NK-92 (cell line): ENCODE measurements around the gene ACAN.

Experiments used
- DNase-seq: peaks from one replicate; lab custom pipeline; 2025; ENCODE audit not compliant: unreplicated experiment; lab: John Stamatoyannopoulos, UW

ACAN gene

GRCh38 chr15:88841236-88841635 lies 38.0 kb downstream of the ACAN start:
- DNase-seq: no peak

- no peak for DNase-seq
Observed at GRCh38 chr15:88842156-88842555, 38.9 kb downstream of the ACAN start.

GRCh38 chr15:88843334-88843733 lies 40.1 kb downstream of the ACAN start:
- DNase-seq: no peak

GRCh38 chr15:88844749-88845386 lies 41.6 kb downstream of the ACAN start:
- no peak for DNase-seq

- DNase-seq: no peak
Observed at GRCh38 chr15:88845616-88846015, 42.4 kb downstream of the ACAN start.

- no peak for DNase-seq
Observed at GRCh38 chr15:88847144-88847543, 43.9 kb downstream of the ACAN start.

- no peak for DNase-seq
Observed at GRCh38 chr15:88848203-88848602, 45.0 kb downstream of the ACAN start.

- DNase-seq: no peak
Observed at GRCh38 chr15:88849376-88850072, 46.3 kb downstream of the ACAN start.

- DNase-seq: no peak
Observed at GRCh38 chr15:88852476-88852875, 49.2 kb downstream of the ACAN start.

- no peak for DNase-seq
Observed at GRCh38 chr15:88858934-88859333, 55.7 kb downstream of the ACAN start.

- DNase-seq: no peak
Observed at GRCh38 chr15:88859550-88859949, 56.3 kb downstream of the ACAN start.

- DNase-seq: no peak
Observed at GRCh38 chr15:88860212-88860611, 57.0 kb downstream of the ACAN start.

- DNase-seq: no peak
Observed at GRCh38 chr15:88863412-88863811, 60.2 kb downstream of the ACAN start.

GRCh38 chr15:88864861-88865497 lies 61.7 kb downstream of the ACAN start:
- DNase-seq: no peak

GRCh38 chr15:88865498-88866099 lies 62.4 kb downstream of the ACAN start:
- DNase-seq: no peak

GRCh38 chr15:88866295-88866881 lies 63.2 kb downstream of the ACAN start:
- DNase-seq: no peak

GRCh38 chr15:88871313-88871712 lies 68.1 kb downstream of the ACAN start:
- DNase-seq: no peak

- no peak for DNase-seq
Observed at GRCh38 chr15:88872106-88872505, 68.9 kb downstream of the ACAN start.

- DNase-seq: no peak
Observed at GRCh38 chr15:88872706-88873105, 69.5 kb downstream of the ACAN start.

GRCh38 chr15:88873786-88874185 lies 70.5 kb downstream of the ACAN start:
- no peak for DNase-seq

- no peak for DNase-seq
Observed at GRCh38 chr15:88874275-88874674, 71.0 kb downstream of the ACAN start.

GRCh38 chr15:88874684-88875083 lies 71.4 kb downstream of the ACAN start:
- DNase-seq: no peak
